Measurements from ENCODE around the gene ACBD5.

The ACBD5 gene

DNA sequence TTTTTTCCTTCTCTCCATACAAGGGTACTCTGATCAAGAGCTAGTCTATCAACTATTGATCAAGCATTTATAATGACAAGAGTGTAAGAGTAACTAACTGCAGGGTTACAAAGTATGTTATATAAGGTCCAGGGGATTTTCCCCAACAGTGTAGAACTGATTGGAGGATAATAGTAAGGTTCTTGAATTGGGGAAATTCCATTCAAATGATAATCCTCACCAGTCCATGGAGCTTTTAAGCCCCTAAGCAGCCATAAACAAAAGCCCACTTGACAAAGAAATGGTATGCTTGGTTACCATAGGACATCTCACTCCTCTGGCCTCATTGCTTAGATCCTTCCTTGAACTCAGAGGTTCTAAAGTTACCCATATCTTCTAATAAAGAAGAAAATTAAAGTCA lies 94.7 kb downstream of the ACBD5 start:
- POLR2A ChIA-PET = no interaction called here
- CTCF ChIA-PET = interaction anchor here (0.9 kb wide), 1 partner anchor 27 kb away, joined by 4 read pairs; no protein-coding TSS in a partner anchor
- no peak overlapping the region for H3K4me3 ChIP-seq (ENCODE audit: low read depth, low read length)
- no peak for DNase-seq (ENCODE audit: low read depth, low spot score)
- TF ChIP-seq CTCF (IDR thresholded peaks at IDR 0.05; ENCODE audit: insufficient read depth, low read length, missing control alignments) = no peak
